ENCODE data around the gene RTF1.

Gene RTF1

DNA sequence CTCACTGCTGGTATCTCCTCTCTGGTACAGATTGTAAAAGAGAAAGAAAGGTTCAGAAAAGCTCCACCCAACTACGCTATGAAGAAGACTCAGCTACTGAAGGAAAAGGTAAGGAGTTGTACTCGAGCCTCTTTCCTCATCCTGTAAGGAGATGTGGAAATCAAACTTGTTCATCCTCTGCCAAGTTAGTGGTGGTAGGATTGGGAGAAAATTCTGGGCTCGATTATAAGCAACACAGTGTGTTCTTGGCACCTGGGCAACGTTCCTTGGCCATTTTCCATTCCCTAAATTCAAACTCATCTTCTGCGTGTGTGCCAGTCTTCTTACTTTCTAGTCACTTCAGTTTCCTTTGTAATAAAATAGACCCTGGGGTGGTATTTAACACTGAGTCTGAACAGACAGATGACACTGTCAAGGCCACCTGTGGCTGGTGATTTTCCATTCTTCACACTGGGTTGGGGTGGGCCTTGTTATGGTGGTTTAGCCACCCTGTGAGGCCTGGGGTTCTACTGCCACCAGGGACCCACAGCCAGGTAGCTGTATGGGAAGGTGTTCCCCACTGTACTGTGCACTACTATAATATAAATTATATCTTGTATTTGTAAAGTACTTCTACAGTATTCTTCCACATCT, 59.6 kb downstream of the RTF1 start:
- Histone ChIP-seq H3K4me1 (ENCODE audit: insufficient read depth, low read length) (no peaks in the 10 kb centered on the region), H3K4me3 (ENCODE audit: low read depth in 1 of 2, low read length in 2 of 2) (no peak overlapping the region), H3K36me3 (ENCODE audit: insufficient read depth, low read length) (peaks cover 80% of the 10 kb centered on the region)

DNA sequence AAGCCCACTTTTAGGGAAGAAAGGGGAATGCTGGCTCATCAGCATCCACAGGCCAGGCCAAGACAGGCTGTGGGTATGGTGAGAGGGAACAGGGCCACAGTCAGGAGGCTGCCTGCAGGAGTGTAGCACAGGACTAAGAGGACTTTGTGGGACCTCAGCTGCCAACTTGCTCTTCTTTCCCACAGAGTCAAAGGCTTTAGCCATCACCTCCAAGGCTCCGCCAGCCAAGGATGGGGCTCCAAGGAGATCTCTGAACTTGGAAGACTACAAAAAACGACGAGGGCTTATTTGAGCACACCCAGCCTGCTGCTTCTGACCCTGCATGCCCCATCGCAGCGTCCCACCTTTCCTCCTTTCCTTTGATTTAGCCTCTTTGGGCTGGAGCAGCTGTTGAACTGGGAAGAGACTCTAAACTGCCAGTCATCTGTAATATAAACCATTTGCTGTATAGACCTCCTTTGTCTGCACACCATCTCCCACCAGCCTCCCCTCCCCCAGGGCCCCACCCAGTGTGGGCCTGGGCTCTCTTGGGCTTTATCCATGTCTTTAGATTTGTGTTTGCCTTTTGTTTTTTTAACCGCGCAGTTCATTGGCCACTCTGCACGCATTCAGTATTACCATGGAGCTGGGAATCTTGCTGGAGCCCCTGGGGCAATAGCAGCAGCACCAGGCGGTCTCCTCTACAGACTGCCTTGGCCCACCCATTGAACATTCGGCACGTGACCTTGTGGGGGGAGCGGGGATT, 63.7 kb downstream of the RTF1 start:
- H3K9ac ChIP-seq (ENCODE audit: low read length), result no peak overlapping the region
- H3K9me3 ChIP-seq (ENCODE audit: low read length), result no peaks in the 10 kb centered on the region
- peaks cover 77% of the 10 kb centered on the region for H3K36me3 ChIP-seq (ENCODE audit: insufficient read depth, low read length)
- H3K27ac ChIP-seq (ENCODE audit: low read depth, low read length), result no peak overlapping the region
- no peaks in the 10 kb centered on the region for H3K4me1 ChIP-seq (ENCODE audit: insufficient read depth, low read length)
- no peak overlapping the region for H3K4me3 ChIP-seq (ENCODE audit: low read depth in 1 of 2, low read length in 2 of 2)
- no peaks in the 10 kb centered on the region for H3K27me3 ChIP-seq (ENCODE audit: control insufficient read depth in 1 of 2, insufficient read depth in 2 of 2, low read length in 2 of 2)

More for the DNA sequence above, 59.6 kb downstream of the RTF1 start:
- Histone ChIP-seq H3K27ac (ENCODE audit: low read depth, low read length) (no peak overlapping the region), H3K27me3 (ENCODE audit: control insufficient read depth in 1 of 2, insufficient read depth in 2 of 2, low read length in 2 of 2) (no peaks in the 10 kb centered on the region), H3K9me3 (ENCODE audit: low read length) (no peaks in the 10 kb centered on the region), H3K9ac (ENCODE audit: low read length) (no peak overlapping the region)

DNA sequence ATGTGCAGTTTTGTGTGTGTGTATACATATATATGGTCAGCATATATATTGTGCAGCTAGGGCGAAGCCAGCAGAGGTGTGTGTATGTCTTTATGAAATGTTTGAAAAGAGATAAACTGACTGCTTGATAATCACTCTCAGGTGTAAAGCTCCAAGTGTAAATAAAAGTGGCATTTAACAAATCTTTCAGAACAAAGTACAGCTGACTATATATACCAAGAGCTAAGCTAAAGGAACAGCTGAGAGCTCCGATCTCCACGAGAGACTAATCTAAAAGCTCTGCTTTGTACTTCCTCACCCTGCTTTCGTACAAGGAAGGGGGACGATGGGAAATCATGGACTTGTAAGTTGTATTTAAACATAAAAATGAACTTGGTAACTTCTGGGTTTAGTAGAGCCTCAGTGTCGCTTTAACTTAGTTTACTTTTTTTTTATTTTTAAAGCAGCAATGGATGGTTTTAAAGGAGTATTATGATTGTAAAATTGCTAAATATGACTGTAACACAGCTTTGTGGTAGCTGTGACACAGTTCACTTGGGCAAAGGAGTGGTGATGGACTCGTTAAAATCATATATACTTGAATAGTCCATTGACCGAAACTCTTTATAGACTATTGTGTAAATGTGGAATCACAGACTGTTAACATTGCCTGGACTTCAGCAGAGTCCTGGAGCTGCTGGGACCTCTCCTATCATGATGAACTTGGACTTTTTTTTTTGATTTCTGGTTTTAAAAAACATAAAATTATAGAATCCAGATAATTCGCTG, 65.4 kb downstream of the RTF1 start:
- no peak overlapping the region for H3K27ac ChIP-seq (ENCODE audit: low read depth, low read length)
- no peaks in the 10 kb centered on the region for H3K4me1 ChIP-seq (ENCODE audit: insufficient read depth, low read length)
- no peak overlapping the region for H3K4me3 ChIP-seq (ENCODE audit: low read depth in 1 of 2, low read length in 2 of 2)
- peaks cover 0 to 2% of the 10 kb centered on the region in 2 donors for H3K27me3 ChIP-seq (ENCODE audit: control insufficient read depth in 1 of 2, insufficient read depth in 2 of 2, low read length in 2 of 2)
- H3K9ac ChIP-seq (ENCODE audit: low read length), result no peak overlapping the region
- H3K9me3 ChIP-seq (ENCODE audit: low read length), result no peaks in the 10 kb centered on the region
- peaks cover 60% of the 10 kb centered on the region for H3K36me3 ChIP-seq (ENCODE audit: insufficient read depth, low read length)

DNA sequence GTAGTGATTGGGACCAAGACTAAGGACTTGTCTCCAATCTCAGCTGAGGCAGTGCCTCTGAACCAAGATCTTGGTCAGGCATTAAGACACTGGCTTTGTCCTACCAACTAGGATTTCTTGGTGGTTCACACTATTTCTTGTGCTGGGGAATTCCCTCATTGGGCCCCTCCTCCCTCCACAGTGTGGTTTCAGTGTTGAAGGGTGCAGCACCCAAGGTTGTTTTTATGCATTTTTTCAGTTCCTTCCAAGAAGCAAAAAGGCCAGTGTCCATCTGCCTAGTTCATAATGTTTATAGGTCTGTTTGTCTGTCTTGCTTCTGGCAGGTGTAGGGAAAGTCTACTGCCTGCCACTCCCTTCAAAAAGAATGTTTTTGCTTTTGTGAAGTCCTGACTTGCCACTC, 66.2 kb downstream of the RTF1 start:
- H3K4me3 ChIP-seq (ENCODE audit: low read depth in 1 of 2, low read length in 2 of 2), result no peak overlapping the region
- peaks cover 53% of the 10 kb centered on the region for H3K36me3 ChIP-seq (ENCODE audit: insufficient read depth, low read length)
- H3K9ac ChIP-seq (ENCODE audit: low read length), result no peak overlapping the region
- peaks cover 0 to 8% of the 10 kb centered on the region in 2 donors for H3K27me3 ChIP-seq (ENCODE audit: control insufficient read depth in 1 of 2, insufficient read depth in 2 of 2, low read length in 2 of 2)
- H3K27ac ChIP-seq (ENCODE audit: low read depth, low read length), result no peak overlapping the region
- no peaks in the 10 kb centered on the region for H3K4me1 ChIP-seq (ENCODE audit: insufficient read depth, low read length)
- H3K9me3 ChIP-seq (ENCODE audit: low read length), result no peaks in the 10 kb centered on the region

DNA sequence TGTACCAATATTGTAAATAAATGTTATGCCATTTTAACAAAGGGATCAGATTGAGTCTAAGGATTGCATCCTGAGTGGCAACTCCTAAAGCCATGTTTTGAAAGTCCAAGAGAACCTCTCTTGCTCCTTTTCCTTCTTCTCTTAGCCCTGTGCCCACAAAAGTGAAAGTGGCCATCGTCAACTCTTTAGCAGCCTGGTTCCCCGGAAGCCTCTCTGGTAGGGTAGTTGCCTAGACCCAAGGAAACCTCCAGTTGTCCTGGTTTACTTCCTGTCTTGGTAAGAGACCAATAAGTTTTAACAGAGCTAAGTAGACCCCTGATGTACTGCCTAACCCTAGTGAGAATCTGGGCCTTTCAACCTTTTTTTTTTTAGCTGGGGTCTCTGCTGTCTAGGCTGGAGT, 66.6 kb downstream of the RTF1 start:
- Histone ChIP-seq H3K4me1 (ENCODE audit: insufficient read depth, low read length) (no peaks in the 10 kb centered on the region), H3K27me3 (ENCODE audit: control insufficient read depth in 1 of 2, insufficient read depth in 2 of 2, low read length in 2 of 2) (peaks cover 0 to 12% of the 10 kb centered on the region in 2 donors), H3K36me3 (ENCODE audit: insufficient read depth, low read length) (peaks cover 50% of the 10 kb centered on the region), H3K27ac (ENCODE audit: low read depth, low read length) (no peak overlapping the region), H3K9me3 (ENCODE audit: low read length) (no peaks in the 10 kb centered on the region), H3K9ac (ENCODE audit: low read length) (no peak overlapping the region), H3K4me3 (ENCODE audit: low read depth in 1 of 2, low read length in 2 of 2) (no peak overlapping the region)

DNA sequence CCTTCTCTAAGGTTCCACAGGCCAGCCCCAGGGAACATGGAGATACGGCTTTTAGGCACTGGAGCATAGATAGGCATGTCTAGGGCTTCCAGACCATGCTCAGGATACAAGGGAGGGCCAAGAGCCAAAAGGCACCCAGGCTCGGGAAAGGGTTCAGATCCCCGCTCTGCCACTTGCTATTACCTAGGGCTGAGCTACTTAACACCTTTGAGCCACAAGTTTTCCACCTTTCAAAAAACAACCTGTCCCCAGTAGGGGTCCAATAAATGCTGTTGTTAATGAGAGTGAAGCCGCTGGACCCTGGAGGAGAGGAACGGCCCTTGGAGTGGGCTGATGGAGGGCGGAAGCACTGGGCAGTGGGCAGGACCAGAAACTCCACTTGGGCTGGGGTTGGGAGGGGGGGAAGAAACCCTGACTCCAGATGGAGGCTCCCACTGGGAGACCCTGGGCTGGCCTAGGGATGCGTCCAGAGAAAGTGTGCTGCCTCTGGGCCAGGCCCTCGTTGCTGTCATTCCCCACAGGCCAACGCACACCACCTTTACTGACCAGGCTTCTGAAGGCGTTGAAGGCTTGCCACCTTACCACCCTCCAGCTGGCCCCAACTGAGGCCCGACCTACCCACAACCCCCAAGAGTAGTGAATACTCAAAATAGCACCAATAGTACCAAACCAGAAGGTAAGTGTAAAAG, 68.2 kb downstream of the RTF1 start:
- no peaks in the 10 kb centered on the region for H3K9me3 ChIP-seq (ENCODE audit: low read length)
- no peak overlapping the region for H3K9ac ChIP-seq (ENCODE audit: low read length)
- H3K27me3 ChIP-seq (ENCODE audit: control insufficient read depth in 1 of 2, insufficient read depth in 2 of 2, low read length in 2 of 2), result peaks cover 0 to 22% of the 10 kb centered on the region in 2 donors
- no peak overlapping the region for H3K4me3 ChIP-seq (ENCODE audit: low read depth in 1 of 2, low read length in 2 of 2)
- no peaks in the 10 kb centered on the region for H3K4me1 ChIP-seq (ENCODE audit: insufficient read depth, low read length)
- peaks cover 34% of the 10 kb centered on the region for H3K36me3 ChIP-seq (ENCODE audit: insufficient read depth, low read length)
- H3K27ac ChIP-seq (ENCODE audit: low read depth, low read length), result no peak overlapping the region

DNA sequence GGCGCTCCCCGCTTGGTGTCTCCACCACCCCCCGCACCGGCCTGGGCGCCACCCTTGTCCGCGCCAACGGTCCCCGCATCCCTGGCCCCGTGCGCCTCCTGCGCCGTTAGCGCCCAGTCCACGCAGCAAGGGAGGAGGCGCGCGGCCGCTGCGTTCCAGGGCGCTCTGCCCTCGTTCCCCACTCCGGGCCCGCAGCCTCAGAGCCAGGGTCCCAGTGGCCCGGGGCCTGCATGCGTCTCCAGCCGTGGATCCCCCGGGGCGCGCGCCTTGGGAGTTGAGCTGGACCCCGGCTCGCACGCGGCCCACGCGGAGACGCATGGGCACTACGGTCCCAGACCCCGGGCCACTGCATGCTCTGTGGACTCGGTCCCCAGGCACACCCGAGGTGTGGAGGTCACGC, 69.4 kb downstream of the RTF1 start:
- no peak overlapping the region for H3K27ac ChIP-seq (ENCODE audit: low read depth, low read length)
- H3K9me3 ChIP-seq (ENCODE audit: low read length), result no peaks in the 10 kb centered on the region
- no peak overlapping the region for H3K9ac ChIP-seq (ENCODE audit: low read length)
- peaks cover 0 to 27% of the 10 kb centered on the region in 2 donors for H3K27me3 ChIP-seq (ENCODE audit: control insufficient read depth in 1 of 2, insufficient read depth in 2 of 2, low read length in 2 of 2)
- peaks cover 22% of the 10 kb centered on the region for H3K36me3 ChIP-seq (ENCODE audit: insufficient read depth, low read length)
- H3K4me3 ChIP-seq (ENCODE audit: low read depth in 1 of 2, low read length in 2 of 2), result no peak overlapping the region
- H3K4me1 ChIP-seq (ENCODE audit: insufficient read depth, low read length), result no peaks in the 10 kb centered on the region

DNA sequence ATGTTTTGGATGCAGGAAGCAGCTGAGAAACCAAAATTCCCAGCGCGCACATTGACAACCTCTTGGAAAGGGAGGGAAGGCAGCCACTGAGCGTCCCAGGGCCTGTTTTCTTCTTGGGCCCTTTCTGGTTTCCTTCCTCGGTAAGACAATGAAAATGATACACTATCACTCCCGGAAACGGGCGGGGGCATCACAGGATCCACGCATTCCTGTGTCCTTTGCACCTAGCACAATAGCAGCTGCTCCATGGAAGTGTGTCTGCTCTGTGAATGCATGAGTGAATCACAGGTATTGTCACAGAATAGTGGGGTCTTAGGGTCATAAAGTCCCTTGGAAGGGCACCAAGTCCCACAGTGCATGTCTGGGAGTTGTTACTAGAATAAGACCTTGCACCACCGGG, 70.5 kb downstream of the RTF1 start:
- Histone ChIP-seq H3K9ac (ENCODE audit: low read length) (no peak overlapping the region), H3K4me1 (ENCODE audit: insufficient read depth, low read length) (peaks cover 5% of the 10 kb centered on the region), H3K9me3 (ENCODE audit: low read length) (no peaks in the 10 kb centered on the region), H3K36me3 (ENCODE audit: insufficient read depth, low read length) (peaks cover 14% of the 10 kb centered on the region), H3K27ac (ENCODE audit: low read depth, low read length) (no peak overlapping the region), H3K4me3 (ENCODE audit: low read depth in 1 of 2, low read length in 2 of 2) (no peak overlapping the region), H3K27me3 (ENCODE audit: control insufficient read depth in 1 of 2, insufficient read depth in 2 of 2, low read length in 2 of 2) (peaks cover 2 to 37% of the 10 kb centered on the region in 2 donors)

DNA sequence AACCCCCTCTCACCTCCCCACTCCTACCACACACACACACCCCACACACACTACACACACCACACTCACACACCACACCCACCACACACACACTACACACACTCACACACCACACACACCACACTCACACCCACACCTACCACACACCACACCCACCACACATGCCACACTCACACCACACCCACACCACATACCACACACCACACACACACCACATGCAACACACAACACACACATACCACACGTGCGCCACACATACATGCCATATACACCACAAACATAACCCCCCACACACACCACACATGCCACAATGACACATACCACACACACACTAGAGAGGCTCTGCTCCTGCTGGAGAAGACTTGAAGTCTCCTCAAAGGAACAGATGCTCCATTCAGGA, 70.9 kb downstream of the RTF1 start:
- H3K36me3 ChIP-seq (ENCODE audit: insufficient read depth, low read length), result peaks cover 10% of the 10 kb centered on the region
- H3K9me3 ChIP-seq (ENCODE audit: low read length), result no peaks in the 10 kb centered on the region
- H3K4me1 ChIP-seq (ENCODE audit: insufficient read depth, low read length), result peaks cover 9% of the 10 kb centered on the region
- peaks cover 6 to 41% of the 10 kb centered on the region in 2 donors for H3K27me3 ChIP-seq (ENCODE audit: control insufficient read depth in 1 of 2, insufficient read depth in 2 of 2, low read length in 2 of 2)
- no peak overlapping the region for H3K9ac ChIP-seq (ENCODE audit: low read length)
- no peak overlapping the region for H3K4me3 ChIP-seq (ENCODE audit: low read depth in 1 of 2, low read length in 2 of 2)
- H3K27ac ChIP-seq (ENCODE audit: low read depth, low read length), result no peak overlapping the region

DNA sequence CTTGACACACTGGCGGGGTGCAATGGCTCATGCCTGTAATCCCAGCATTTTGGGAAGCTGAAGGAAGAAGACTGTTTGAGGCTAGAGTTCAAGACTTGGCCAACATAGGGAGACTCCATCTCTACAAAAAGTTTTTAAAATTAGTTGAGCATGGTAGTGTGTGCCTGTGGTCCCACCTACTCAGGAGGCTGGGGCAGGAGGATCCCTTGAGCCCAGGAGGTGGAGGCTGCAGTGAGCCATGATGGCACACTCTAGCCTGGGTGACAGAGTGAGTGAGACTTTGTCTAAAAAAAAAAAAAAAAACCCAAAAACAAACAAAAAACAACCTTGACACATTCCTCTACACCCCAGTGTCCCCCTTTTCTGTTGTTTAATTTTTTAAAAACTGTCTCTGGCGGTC, 72.7 kb downstream of the RTF1 start:
- no peaks in the 10 kb centered on the region for H3K9me3 ChIP-seq (ENCODE audit: low read length)
- H3K27ac ChIP-seq (ENCODE audit: low read depth, low read length), result no peak overlapping the region
- H3K4me3 ChIP-seq (ENCODE audit: low read depth in 1 of 2, low read length in 2 of 2), result no peak overlapping the region
- no peak overlapping the region for H3K9ac ChIP-seq (ENCODE audit: low read length)
- peaks cover 6 to 55% of the 10 kb centered on the region in 2 donors for H3K27me3 ChIP-seq (ENCODE audit: control insufficient read depth in 1 of 2, insufficient read depth in 2 of 2, low read length in 2 of 2)
- H3K36me3 ChIP-seq (ENCODE audit: insufficient read depth, low read length), result no peaks in the 10 kb centered on the region
- peaks cover 12% of the 10 kb centered on the region for H3K4me1 ChIP-seq (ENCODE audit: insufficient read depth, low read length)

DNA sequence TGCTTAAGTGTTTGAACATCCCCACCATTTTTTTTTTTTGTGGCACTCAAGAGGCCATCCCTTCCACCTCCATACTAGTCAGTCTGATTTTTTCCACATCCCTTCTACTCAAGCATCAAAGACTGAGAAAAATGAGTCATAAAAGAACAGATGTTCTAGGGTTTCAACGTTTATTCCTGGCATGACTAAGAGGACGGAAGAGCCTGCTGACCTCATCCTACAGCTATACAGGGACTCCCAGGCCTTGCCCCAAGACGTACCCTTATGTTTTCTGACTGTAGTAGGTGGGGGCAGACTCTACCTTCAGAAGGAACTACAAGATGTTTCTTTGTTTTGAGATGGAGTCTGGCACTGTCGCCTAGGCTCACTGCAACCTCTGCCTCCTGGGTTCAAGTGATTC, 73.5 kb downstream of the RTF1 start:
- Histone ChIP-seq H3K9ac (ENCODE audit: low read length) (no peak overlapping the region), H3K27ac (ENCODE audit: low read depth, low read length) (no peak overlapping the region), H3K4me1 (ENCODE audit: insufficient read depth, low read length) (peaks cover 12% of the 10 kb centered on the region), H3K36me3 (ENCODE audit: insufficient read depth, low read length) (no peaks in the 10 kb centered on the region), H3K9me3 (ENCODE audit: low read length) (no peaks in the 10 kb centered on the region), H3K27me3 (ENCODE audit: control insufficient read depth in 1 of 2, insufficient read depth in 2 of 2, low read length in 2 of 2) (peaks cover 6 to 62% of the 10 kb centered on the region in 2 donors), H3K4me3 (ENCODE audit: low read depth in 1 of 2, low read length in 2 of 2) (no peak overlapping the region)
